Hepatocyte (in vitro differentiated cells): ENCODE measurements around the gene SLC25A46. TPM values are rescaled to one million over a fixed set of nuclear protein-coding genes. Genes with fewer than 3 reads are reported as not detected.
A peak's percentile ranks its signal among the peaks of the same experiment; 100 is the strongest.

ENCODE experiments used
- DNase-seq: peaks from one replicate; pipeline ENCODE4 v3.0.0-alpha.2; 2016; ENCODE audit warnings: low spot score
- H2AFZ ChIP-seq: fragments of 200-600 bp; sonication (generic); 2 replicates; pipeline ENCODE4 v1.6.0; 2016; ENCODE audit warnings: antibody characterized with exemption, mild to moderate bottlenecking
- H3K27ac ChIP-seq: fragments of 200-600 bp; sonication (generic); 2 replicates; pipeline ENCODE4 v1.5.1; 2016; ENCODE audit warnings: mild to moderate bottlenecking
- H3K27me3 ChIP-seq: fragments of 200-600 bp; sonication (generic); 2 replicates; pipeline ENCODE4 v1.6.1; 2016
- H3K36me3 ChIP-seq: fragments of 200-600 bp; sonication (generic); replicated peaks from 2 replicates; pipeline ENCODE4 v1.5.1; 2016; ENCODE audit warnings: low read depth; ENCODE audit not compliant: insufficient read depth
- H3K4me1 ChIP-seq: fragments of 200-600 bp; sonication (generic); 2 replicates; pipeline ENCODE4 v1.5.1; 2016; ENCODE audit warnings: mild to moderate bottlenecking, moderate library complexity; ENCODE audit not compliant: insufficient read depth
- H3K4me2 ChIP-seq: fragments of 200-600 bp; sonication (generic); 2 replicates; pipeline ENCODE4 v1.6.0; 2016
- H3K4me3 ChIP-seq: fragments of 200-600 bp; sonication (generic); 2 replicates; pipeline ENCODE4 v1.5.1; 2016; ENCODE audit warnings: mild to moderate bottlenecking
- H3K79me2 ChIP-seq: fragments of 200-600 bp; sonication (generic); 2 replicates; pipeline ENCODE4 v1.6.0; 2017; ENCODE audit warnings: mild to moderate bottlenecking
- H3K9me2 ChIP-seq: fragments of 200-600 bp; sonication (generic); replicated peaks from 2 replicates; pipeline ENCODE4 v1.6.0; 2017; ENCODE audit warnings: mild to moderate bottlenecking; ENCODE audit not compliant: insufficient read depth
- H3K9me3 ChIP-seq: fragments of 200-600 bp; sonication (generic); 2 replicates; pipeline ENCODE4 v1.5.1; 2016; ENCODE audit warnings: low read depth, mild to moderate bottlenecking
- H4K20me1 ChIP-seq: fragments of 200-600 bp; sonication (generic); 2 replicates; pipeline ENCODE4 v1.6.0; 2016; ENCODE audit warnings: mild to moderate bottlenecking; ENCODE audit not compliant: insufficient read depth, poor library complexity, severe bottlenecking
- CTCF ChIP-seq: fragments of 200-600 bp; sonication (generic); IDR thresholded peaks from 2 replicates; pipeline ENCODE4 v1.5.1; 2016; ENCODE audit warnings: antibody characterized with exemption, mild to moderate bottlenecking; ENCODE audit not compliant: poor library complexity
- EZH2 ChIP-seq: fragments of 200-600 bp; sonication (generic); IDR thresholded peaks from 2 replicates; pipeline ENCODE4 v1.6.1; 2016; ENCODE audit warnings: antibody characterized with exemption, mild to moderate bottlenecking, borderline replicate concordance
- EZH2phosphoT487 ChIP-seq: fragments of 200-600 bp; sonication (generic); IDR thresholded peaks from one replicate; pipeline ENCODE4 v1.6.1; 2018; ENCODE audit warnings: antibody characterized with exemption, mild to moderate bottlenecking, low read depth, moderate library complexity; ENCODE audit not compliant: unreplicated experiment, severe bottlenecking
- WGBS: methylation state at CpG from one replicate; pipeline ENCODE4 v1.1.6; 2016; ENCODE audit warnings: low lambda C conversion rate; ENCODE audit errors: missing lambda C conversion rate; 5-methylcytosine and 5-hydroxymethylcytosine counted together
- polyA plus RNA-seq: library from polyadenylated mRNA; unstranded; fragments of >200 nt; fragmentation: Nextera tagmentation; extraction: Ambion mirVana; gene quantifications from 2 replicates; pipeline ENCODE4 v1.2.1, GENCODE V29; 2016
- total RNA-seq: library from RNA; depleted of rRNA; stranded (reverse); fragments of >200 nt; gene quantifications from 2 replicates; pipeline ENCODE4 v1.2.3, GENCODE V29; 2014

The SLC25A46 gene
- total and polyA plus RNA-seq, 2 experiments from 2014 or later: 27.3 to 76.2 TPM

GRCh38 chr5:110736753-110737152, 2.1 kb upstream of the SLC25A46 start:
- H3K9me3 ChIP-seq: no peaks in the 10 kb centered on the region
- peaks cover 29% of the 10 kb centered on the region for H3K79me2 ChIP-seq
- peaks cover 6% of the 10 kb centered on the region for H3K4me1 ChIP-seq
- H4K20me1 ChIP-seq: no peaks in the 10 kb centered on the region
- H3K4me2 ChIP-seq: peak overlapping the region; percentile 81
- WGBS: 80% methylated on average over 3 of the region's 3 CpGs
- no peak for TF ChIP-seq EZH2phosphoT487
- no peak for TF ChIP-seq CTCF
- TF ChIP-seq EZH2: no peak
- H3K9me2 ChIP-seq: no peaks in the 10 kb centered on the region
- no peak overlapping the region for H3K4me3 ChIP-seq
- H2AFZ ChIP-seq: no peak overlapping the region
- no peaks in the 10 kb centered on the region for H3K27me3 ChIP-seq
- H3K36me3 ChIP-seq: no peaks in the 10 kb centered on the region
- DNase-seq: peak; percentile 32
- peak overlapping the region; percentile 53 for H3K27ac ChIP-seq

GRCh38 chr5:110738503-110738811, 350 bp upstream of the SLC25A46 start:
- H3K36me3 ChIP-seq: no peaks in the 10 kb centered on the region
- DNase-seq: no peak
- WGBS: 1% methylated on average over 14 of the region's 14 CpGs

GRCh38 chr5:110751902-110752762, 13.3 kb downstream of the SLC25A46 start:
- no peaks in the 10 kb centered on the region for H3K36me3 ChIP-seq
- no peak overlapping the region for H2AFZ ChIP-seq
- H4K20me1 ChIP-seq: no peaks in the 10 kb centered on the region
- no peaks in the 10 kb centered on the region for H3K9me2 ChIP-seq
- H3K79me2 ChIP-seq: no peaks in the 10 kb centered on the region
- no peak for DNase-seq
- no peak overlapping the region for H3K4me3 ChIP-seq
- no peaks in the 10 kb centered on the region for H3K9me3 ChIP-seq
- H3K27me3 ChIP-seq: no peaks in the 10 kb centered on the region
- H3K4me2 ChIP-seq: no peak overlapping the region
- no peak overlapping the region for H3K27ac ChIP-seq
- no peaks in the 10 kb centered on the region for H3K4me1 ChIP-seq
- WGBS: 79% methylated on average over 8 of the region's 8 CpGs
- no peak for TF ChIP-seq EZH2
- no peak for TF ChIP-seq EZH2phosphoT487
- no peak for TF ChIP-seq CTCF

More at GRCh38 chr5:110738503-110738811, 350 bp upstream of the SLC25A46 start:
- no peaks in the 10 kb centered on the region for H4K20me1 ChIP-seq
- peak overlapping the region; percentile 89 for H2AFZ ChIP-seq
- peaks cover 40% of the 10 kb centered on the region for H3K79me2 ChIP-seq
- peak overlapping the region; percentile 92 for H3K27ac ChIP-seq
- H3K27me3 ChIP-seq: no peaks in the 10 kb centered on the region
- H3K9me3 ChIP-seq: no peaks in the 10 kb centered on the region
- no peaks in the 10 kb centered on the region for H3K9me2 ChIP-seq
- peak overlapping the region; percentile 48 for H3K4me3 ChIP-seq
- H3K4me1 ChIP-seq: peaks cover 6% of the 10 kb centered on the region
- TF ChIP-seq EZH2phosphoT487: no peak
- TF ChIP-seq CTCF: no peak
- TF ChIP-seq EZH2: no peak
- H3K4me2 ChIP-seq: peak overlapping the region; percentile 81
